Fibroblast of upper back skin (primary cell): Measurements from ENCODE around the gene CCDC12.

Source experiments
- DNase-seq: peaks from one replicate; pipeline ENCODE4 v3.0.0-alpha.2; 2013

Gene CCDC12

GRCh38 chr3:46976326-46977190, at the start of gene CCDC12:
Gene CCDC12 (minus strand): TSS chr3:46976745. CDS start chr3:46976732, 13 bp downstream.
- peak; percentile 100 for DNase-seq

GRCh38 chr3:47024932-47025331, 48.4 kb upstream of the CCDC12 start:
- peak; percentile 35 for DNase-seq

- DNase-seq: no peak
Measured at GRCh38 chr3:47022641-47023071, 46.1 kb upstream of the CCDC12 start.

- DNase-seq: no peak
Measured at GRCh38 chr3:47020311-47020710, 43.8 kb upstream of the CCDC12 start.

- no peak for DNase-seq
Measured at GRCh38 chr3:47019201-47019600, 42.7 kb upstream of the CCDC12 start.

- DNase-seq: no peak
Measured at GRCh38 chr3:47018269-47018611, 41.7 kb upstream of the CCDC12 start.

GRCh38 chr3:47017504-47018268, 41.1 kb upstream of the CCDC12 start:
- peak; percentile 55 for DNase-seq

- peak; percentile 81 for DNase-seq
Measured at GRCh38 chr3:47016934-47017435, 40.4 kb upstream of the CCDC12 start.

GRCh38 chr3:47016086-47016933, 39.8 kb upstream of the CCDC12 start:
- no peak for DNase-seq

GRCh38 chr3:47015151-47015550, 38.6 kb upstream of the CCDC12 start:
- no peak for DNase-seq

GRCh38 chr3:47014036-47014435, 37.5 kb upstream of the CCDC12 start:
- no peak for DNase-seq

- DNase-seq: no peak
Measured at GRCh38 chr3:47013231-47013630, 36.7 kb upstream of the CCDC12 start.

GRCh38 chr3:47012342-47013230, 36.0 kb upstream of the CCDC12 start:
- no peak for DNase-seq

GRCh38 chr3:47011371-47011770, 34.8 kb upstream of the CCDC12 start:
- no peak for DNase-seq

- no peak for DNase-seq
Measured at GRCh38 chr3:47010910-47011309, 34.4 kb upstream of the CCDC12 start.

GRCh38 chr3:47010111-47010712, 33.7 kb upstream of the CCDC12 start:
- no peak for DNase-seq

- DNase-seq: peak; percentile 94
Measured at GRCh38 chr3:47009225-47010110, 32.9 kb upstream of the CCDC12 start.

GRCh38 chr3:47008851-47009224, 32.3 kb upstream of the CCDC12 start:
- no peak for DNase-seq

- no peak for DNase-seq
Measured at GRCh38 chr3:47008234-47008796, 31.8 kb upstream of the CCDC12 start.
